ENCODE measurements around the gene ITGA11.

DNA sequence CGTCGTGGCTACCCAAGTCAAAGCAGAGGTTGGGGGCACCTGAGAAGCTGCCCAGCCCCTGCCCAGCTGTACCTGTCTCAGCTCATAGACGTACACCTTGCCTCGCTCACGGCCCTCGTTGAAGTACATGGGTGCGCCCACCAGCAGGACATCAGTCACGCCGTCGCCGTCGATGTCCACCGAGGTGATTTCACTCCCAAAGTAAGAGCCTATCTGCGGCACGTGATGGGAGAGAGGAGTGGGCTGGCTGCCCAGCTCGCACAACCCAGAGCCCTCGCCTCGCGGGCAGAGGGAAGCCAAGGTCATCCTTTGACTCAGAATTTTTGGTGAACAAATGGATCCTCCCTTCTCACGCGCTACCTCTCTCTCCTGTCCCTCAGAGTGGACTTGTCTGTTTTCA is 99.7 kb downstream of the ITGA11 start:
- TF ChIP-seq CTCF (IDR thresholded peaks at IDR 0.05), result no peak
- TF ChIP-seq POLR2AphosphoS5 (IDR thresholded peaks at IDR 0.05; ENCODE audit: low read depth, low read length), result no peak
- no peak for TF ChIP-seq EZH2phosphoT487 (IDR thresholded peaks at IDR 0.05; ENCODE audit: borderline replicate concordance, low read depth)
- TF ChIP-seq YY1 (IDR thresholded peaks at IDR 0.05; ENCODE audit: low read depth), result no peak
- TF ChIP-seq MXI1 (IDR thresholded peaks at IDR 0.05; ENCODE audit: low read depth, low read length), result no peak
- no peak for TF ChIP-seq JUND (IDR thresholded peaks at IDR 0.05)
- TF ChIP-seq SMC3 (IDR thresholded peaks at IDR 0.05; ENCODE audit: low read depth, low read length), result no peak
- TF ChIP-seq, protein P1, sequence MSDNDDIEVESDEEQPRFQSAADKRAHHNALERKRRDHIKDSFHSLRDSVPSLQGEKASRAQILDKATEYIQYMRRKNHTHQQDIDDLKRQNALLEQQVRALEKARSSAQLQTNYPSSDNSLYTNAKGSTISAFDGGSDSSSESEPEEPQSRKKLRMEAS (IDR thresholded peaks at IDR 0.05; ENCODE audit: low read depth), result no peak
- TF ChIP-seq GABPA (IDR thresholded peaks at IDR 0.05; ENCODE audit: low read depth), result no peak
- no peak for TF ChIP-seq TEAD4 (IDR thresholded peaks at IDR 0.05; ENCODE audit: borderline replicate concordance, insufficient read depth)
- TF ChIP-seq USF2 (IDR thresholded peaks at IDR 0.05; ENCODE audit: borderline replicate concordance, low read depth, low read length), result no peak
- no peak for TF ChIP-seq NFIC (IDR thresholded peaks at IDR 0.05; ENCODE audit: borderline replicate concordance)

All from SK-N-SH (cell line).